GM21528 (cell line): Measurements from ENCODE around the gene FRG2B.
"Not testable (repeated sequence)": the region's sequence is repeated elsewhere in the genome, so short reads cannot be mapped to it uniquely, and the experiment has no call there.

ENCODE experiments used
- ATAC-seq: cut with Tn5 transposase; IDR thresholded peaks from one replicate; pipeline ENCODE4 v1.9.1; 2021; ENCODE audit warnings: mild to moderate bottlenecking, moderate library complexity; ENCODE audit not compliant: unreplicated experiment, low FRiP score

Gene FRG2B

DNA sequence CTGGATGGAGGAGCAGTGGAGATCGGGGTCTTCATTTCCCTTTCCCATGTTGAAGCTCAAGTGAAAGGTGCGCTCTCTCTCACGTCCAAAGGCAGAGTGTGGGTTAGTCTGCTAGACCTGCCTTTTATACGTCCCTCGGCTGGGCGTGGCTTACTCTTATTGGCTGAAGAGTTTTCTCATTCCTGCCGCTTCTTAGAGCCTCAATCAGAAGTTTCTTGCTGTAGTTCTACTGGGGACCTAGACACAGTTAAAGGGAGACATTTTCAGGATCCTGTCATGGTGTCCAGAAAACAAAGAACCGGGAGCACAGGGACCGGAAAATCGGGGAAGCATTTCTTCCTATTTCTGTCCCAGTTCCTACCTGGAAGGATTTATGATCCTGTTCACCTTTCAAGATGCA is at the start of gene FRG2B:
TSS of gene FRG2B (minus strand) at position 101 of the 400 bp plus-strand sequence. CDS start at position 48, 53 bp downstream.
- ATAC-seq: not testable (repeated sequence)

DNA sequence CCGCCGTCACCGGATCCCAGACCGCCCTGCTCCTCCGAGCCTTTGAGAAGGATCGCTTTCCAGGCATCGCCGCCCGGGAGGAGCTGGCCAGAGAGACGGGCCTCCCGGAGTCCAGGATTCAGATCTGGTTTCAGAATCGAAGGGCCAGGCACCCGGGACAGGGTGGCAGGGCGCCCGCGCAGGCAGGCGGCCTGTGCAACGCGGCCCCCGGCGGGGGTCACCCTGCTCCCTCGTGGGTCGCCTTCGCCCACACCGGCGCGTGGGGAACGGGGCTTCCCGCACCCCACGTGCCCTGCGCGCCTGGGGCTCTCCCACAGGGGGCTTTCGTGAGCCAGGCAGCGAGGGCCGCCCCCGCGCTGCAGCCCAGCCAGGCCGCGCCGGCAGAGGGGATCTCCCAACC is 40.9 kb upstream of the FRG2B start:
- ATAC-seq: not testable (repeated sequence)

- ATAC-seq: not testable (repeated sequence)
Measured at GRCh38 chr10:133663544-133664160, 37.1 kb upstream of the FRG2B start.

DNA sequence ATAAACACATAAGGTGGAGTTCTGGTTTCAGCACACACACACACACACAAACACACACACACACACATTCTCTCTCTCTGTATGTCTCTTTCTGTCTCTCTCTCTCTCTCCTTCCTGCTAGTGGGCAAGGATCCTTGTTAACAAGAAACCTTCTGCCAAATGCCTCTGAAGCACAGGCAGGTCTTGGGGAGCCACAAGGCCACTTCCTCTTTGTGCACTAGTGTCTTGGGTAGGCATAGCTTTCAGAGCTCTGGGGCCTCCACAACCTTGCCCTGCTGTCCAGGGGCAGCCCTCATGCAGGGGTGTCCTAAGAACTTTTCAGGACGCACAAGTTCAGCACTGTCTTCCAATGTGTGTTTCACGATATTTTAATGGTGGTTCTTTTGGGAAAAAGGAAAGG is 34.5 kb upstream of the FRG2B start:
- not testable (repeated sequence) for ATAC-seq

DNA sequence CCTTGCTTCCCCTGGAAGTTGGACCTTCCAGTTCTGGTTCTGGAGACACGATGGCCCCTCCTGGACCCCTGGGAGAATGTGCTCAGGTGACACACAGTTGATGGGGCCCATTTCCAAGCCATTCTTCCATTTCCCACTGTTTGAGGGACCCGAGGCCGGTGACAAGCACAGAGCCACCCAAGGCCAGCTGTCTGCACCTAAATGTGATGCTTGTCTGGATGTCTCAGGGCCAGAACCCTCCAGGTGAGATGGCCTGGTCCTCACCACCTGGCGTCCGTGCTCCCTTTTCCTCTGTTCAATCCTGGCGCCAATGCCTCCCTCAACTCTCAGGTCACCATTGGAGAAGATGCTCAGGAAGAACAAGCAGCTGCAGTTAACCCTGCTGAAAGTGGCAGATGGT is 33.9 kb upstream of the FRG2B start:
- not testable (repeated sequence) for ATAC-seq

DNA sequence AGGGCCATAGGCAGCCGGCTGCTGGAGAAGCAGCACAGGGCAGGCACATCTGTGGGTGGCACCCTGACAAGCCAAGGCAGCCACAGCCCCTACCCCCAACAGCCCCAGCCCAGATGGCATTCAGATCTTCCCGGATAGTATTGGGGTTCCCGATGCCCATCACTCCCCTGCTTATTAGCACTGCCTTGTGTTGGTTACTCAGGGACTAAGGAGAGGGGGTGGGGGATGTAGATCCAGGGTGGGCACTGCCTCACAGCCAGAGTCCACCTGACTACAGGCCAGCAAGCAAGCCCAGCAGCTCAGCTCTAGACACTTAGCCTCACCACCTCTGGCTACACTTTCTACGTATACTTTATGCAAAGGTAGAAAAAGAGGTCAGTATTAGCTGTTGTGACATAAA is 30.7 kb upstream of the FRG2B start:
- ATAC-seq: not testable (repeated sequence)

DNA sequence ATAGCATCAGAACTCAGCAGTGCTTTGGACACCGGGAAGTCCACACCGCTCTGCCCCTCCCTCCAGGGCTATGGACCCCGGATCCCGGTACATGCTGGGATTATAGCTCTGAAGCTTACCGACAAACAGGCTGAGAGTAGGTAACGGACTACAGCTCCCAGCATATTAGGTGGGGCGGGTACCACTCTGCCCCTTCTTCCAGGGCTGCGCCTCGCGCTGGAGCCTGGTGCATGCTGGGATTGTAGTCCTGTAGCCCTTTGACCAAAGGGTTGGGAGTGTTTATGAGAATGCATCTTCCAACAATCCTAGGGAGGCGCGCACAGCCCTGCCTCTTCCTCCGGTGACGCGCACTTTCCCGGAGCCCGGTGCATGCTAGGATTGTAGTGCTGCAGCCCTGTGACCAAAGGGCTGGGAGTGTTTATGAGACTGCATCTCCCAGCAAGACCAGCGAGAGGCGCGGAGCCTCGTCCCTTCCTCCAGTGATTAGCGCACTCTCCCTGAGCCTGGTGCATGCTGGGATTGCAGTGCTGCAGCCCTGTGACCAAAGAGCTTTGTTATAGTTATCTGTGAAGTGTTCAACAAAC is 22.4 kb upstream of the FRG2B start:
- not testable (repeated sequence) for ATAC-seq

DNA sequence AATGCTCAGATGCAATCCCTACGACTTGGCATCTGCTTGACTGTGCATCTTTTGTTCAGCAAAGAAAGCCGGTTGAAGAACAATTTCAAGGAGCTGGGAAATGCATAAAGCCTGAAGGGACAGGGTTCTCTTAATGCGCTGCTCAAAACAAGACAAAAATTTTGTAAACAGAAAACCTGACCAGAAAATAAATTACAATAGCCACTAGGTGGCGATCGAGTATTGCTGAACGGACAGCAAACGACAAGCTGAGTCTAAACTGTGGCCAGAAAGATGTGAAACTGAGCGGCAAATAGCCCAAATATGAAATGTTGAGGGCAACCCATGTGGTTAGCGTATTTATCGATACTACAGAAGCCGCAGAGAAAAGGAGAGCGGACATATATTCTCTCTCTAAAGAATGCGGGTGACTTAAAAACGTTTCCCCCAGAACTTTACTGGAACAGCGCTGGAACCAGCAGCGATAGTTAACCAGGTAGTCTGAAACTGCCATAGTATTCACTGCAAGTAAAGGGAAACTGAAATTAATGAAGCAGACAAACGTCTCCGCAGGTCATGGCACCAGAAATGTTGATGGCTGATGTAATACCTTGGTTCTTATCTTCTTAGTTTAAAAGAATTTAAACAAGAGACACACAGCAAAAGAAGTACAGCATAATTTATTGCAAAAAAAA is 20.6 kb upstream of the FRG2B start:
- peak; percentile 79 for ATAC-seq

DNA sequence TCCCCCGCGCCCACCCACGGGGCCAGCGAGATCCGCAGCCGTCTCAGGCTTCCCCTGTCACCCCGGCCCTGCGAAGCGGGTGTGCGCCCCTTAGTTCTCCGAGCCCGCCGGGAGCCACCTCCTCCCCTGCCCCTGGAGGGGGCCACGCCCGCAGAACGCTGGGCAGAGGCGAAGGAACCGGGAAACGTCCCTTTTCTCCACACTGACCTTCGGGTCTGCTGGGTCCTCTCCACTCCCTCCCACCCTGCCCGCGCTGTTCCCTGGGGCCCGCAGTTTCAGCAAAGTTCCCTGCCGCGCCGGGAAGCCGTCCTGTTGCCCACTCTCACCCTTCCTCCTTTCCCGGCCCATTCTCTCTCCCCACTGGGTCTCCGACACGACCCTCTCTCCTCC is 11.2 kb upstream of the FRG2B start:
- not testable (repeated sequence) for ATAC-seq

- not testable (repeated sequence) for ATAC-seq
Measured at GRCh38 chr10:133637202-133637845, 10.7 kb upstream of the FRG2B start.

- ATAC-seq: not testable (repeated sequence)
Measured at GRCh38 chr10:133630723-133631249, 4.2 kb upstream of the FRG2B start.

DNA sequence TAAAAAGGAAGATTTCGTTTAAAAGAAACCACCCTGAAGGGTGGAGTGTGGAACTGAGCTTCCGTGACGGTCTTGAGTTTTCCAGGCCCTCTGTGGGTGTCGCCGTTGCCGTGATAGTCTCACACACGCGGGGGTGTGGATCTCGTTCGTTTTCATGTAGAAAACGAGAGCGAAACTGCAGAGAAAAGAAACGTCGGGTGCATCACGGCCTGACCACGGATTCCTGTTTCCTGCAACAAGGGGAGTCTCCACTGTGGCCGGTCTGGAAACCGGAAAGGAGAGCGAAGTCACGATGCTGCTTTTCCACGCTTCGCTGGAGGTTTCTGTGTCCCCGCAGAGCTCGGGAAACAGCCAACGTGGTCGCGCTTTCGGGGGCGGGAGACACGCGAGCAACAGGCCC is 4.1 kb downstream of the FRG2B start:
- not testable (repeated sequence) for ATAC-seq

DNA sequence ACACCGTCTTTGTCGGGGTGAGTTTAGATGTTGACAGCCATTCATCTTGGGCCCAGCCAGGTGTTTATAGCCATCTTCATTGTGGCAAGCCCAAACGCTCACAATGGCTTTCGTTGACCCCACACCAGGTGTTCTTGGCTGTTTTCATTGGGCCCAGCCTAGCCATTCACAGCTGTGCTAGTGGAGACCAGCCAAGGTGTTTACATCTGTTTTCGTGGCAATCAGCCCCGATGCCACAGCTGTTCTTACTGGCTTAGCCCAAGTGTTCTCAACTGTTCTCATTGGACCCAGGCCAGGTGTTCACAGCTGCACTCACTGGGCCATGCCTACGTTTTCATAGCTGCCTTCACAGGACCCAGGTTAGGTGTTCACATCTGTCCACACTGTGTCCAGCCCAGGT is 7.7 kb downstream of the FRG2B start:
- ATAC-seq: no peak

GRCh38 chr10:133617196-133617595 is 9.4 kb downstream of the FRG2B start:
- no peak for ATAC-seq

- no peak for ATAC-seq
Measured at GRCh38 chr10:133616371-133617130, 10.0 kb downstream of the FRG2B start.

- ATAC-seq: no peak
Measured at GRCh38 chr10:133614830-133615580, 11.6 kb downstream of the FRG2B start.

DNA sequence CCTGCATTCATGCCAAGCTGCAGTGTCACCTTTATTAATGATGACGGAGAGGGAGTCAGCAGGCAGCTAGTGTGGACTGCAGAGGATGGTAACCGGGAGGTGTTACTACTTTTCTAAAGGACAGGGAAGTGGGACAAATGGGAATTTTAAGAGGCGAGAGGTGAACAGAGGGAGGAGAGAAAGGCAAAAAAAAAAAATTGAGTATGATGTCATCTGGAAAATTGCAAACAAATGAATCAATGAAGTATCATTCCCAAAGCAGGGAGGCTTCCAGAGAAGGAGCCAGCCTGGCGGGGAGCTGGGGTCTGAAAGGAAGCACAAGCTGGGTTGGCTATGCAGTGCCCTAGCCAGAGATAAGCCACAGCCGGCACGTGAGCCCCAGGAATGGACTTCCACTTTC is 12.9 kb downstream of the FRG2B start:
- no peak for ATAC-seq

DNA sequence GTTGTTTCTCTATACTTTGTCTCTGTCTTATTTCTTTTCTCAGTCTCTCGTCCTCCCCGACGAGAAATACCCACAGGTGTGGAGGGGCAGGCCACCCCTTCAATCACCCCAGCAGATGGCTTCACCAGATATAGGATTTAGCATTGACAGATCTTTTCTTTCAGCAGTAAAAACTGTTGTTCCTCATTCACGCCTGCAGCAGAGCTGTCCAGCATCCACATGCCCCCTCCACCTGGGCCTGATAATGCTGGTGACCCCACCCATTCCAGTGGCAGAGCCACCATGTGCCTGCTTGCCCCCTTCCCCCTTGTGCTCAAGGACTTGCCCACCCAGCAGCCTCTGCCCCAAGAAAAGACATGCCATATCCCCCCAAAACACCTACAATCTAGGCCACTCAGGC is 15.5 kb downstream of the FRG2B start:
- no peak for ATAC-seq

- ATAC-seq: no peak
Measured at GRCh38 chr10:133608855-133609254, 17.7 kb downstream of the FRG2B start.

DNA sequence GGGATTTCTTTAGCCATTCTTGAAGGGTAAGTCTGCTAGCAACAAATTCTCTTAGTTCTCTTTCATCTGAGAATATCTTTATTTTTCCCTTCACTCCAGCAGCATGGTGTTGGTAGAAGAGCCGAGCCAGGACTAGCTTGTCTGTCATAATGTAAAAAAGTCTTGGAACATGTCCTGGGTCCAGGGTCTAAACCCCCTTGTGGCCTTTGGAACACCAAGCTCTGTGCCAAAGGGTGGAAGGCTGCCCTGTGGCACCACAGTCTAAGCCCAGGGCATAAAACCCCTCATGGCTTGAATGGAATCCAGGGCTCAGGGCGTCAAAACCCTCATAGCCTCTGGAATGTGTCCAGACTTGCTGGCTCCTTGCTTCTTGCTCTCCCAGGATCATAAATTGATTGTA is 23.2 kb downstream of the FRG2B start:
- not testable (repeated sequence) for ATAC-seq
